C4-2B (cell line): Measurements from ENCODE around the gene TYW3.

Experiments used
- H3K27ac ChIP-seq: fragments of 450-650 bp; 2 replicates; pipeline ENCODE4 v1.5.1; 2017
- CTCF ChIP-seq: fragments of 450-650 bp; conservative IDR thresholded peaks from 2 replicates; pipeline ENCODE4 v1.5.1; 2017; ENCODE audit warnings: mild to moderate bottlenecking
- ZFX ChIP-seq: fragments of 450-650 bp; IDR thresholded peaks from 2 replicates; pipeline ENCODE4 v1.6.1; 2017

The TYW3 gene

GRCh38 chr1:74715236-74715502, 17.8 kb upstream of the TYW3 start:
- H3K27ac ChIP-seq = no peak overlapping the region
- no peak for TF ChIP-seq ZFX
- TF ChIP-seq CTCF = no peak

GRCh38 chr1:74715806-74716205, 17.1 kb upstream of the TYW3 start:
- no peak overlapping the region for H3K27ac ChIP-seq
- TF ChIP-seq CTCF (no peak), ZFX (no peak)

- H3K27ac ChIP-seq = no peak overlapping the region
- TF ChIP-seq CTCF (no peak), ZFX (no peak)
Measured at GRCh38 chr1:74716822-74717221, 16.1 kb upstream of the TYW3 start.

GRCh38 chr1:74717626-74718025, 15.3 kb upstream of the TYW3 start:
- H3K27ac ChIP-seq = no peak overlapping the region
- TF ChIP-seq CTCF (no peak), ZFX (no peak)

- no peak for TF ChIP-seq ZFX
- TF ChIP-seq CTCF = no peak
- no peak overlapping the region for H3K27ac ChIP-seq
Measured at GRCh38 chr1:74726063-74726462, 6.9 kb upstream of the TYW3 start.

GRCh38 chr1:74728736-74729135, 4.2 kb upstream of the TYW3 start:
- H3K27ac ChIP-seq = no peak overlapping the region
- TF ChIP-seq CTCF = no peak
- no peak for TF ChIP-seq ZFX

- no peak overlapping the region for H3K27ac ChIP-seq
- TF ChIP-seq CTCF = no peak
- TF ChIP-seq ZFX = no peak
Measured at GRCh38 chr1:74729741-74730478, 3.0 kb upstream of the TYW3 start.
